Spleen (tissue), 7 donors: Measurements from ENCODE around the gene PTPN13.

Experiments used
- CTCF ChIP-seq, 11 experiments: fragments of 200-600 bp in 7 of 11; fragments of 450-650 bp in 4 of 11; sonication (generic) in 4 of 11; IDR thresholded peaks in 8 of 11; conservative IDR thresholded peaks in 3 of 11; 1 replicate in 7 of 11; 2 replicates in 4 of 11; pipeline versions ENCODE4 v1.4.0 to v1.8.0; 2016 to 2021; ENCODE audit warnings: antibody characterized with exemption in 11 of 11, inconsistent platforms in 4 of 11, mild to moderate bottlenecking in 1 of 11
- POLR2A ChIP-seq, 3 donors: fragments of 450-650 bp; IDR thresholded peaks; one replicate each; pipeline ENCODE4 v1.5.1; 2017; ENCODE audit warnings: antibody characterized with exemption in 3 of 3, mild to moderate bottlenecking in 1 of 3
- donor health status: DM: no; HTN: no; CAD: no; lungs with moderate emphysema.
- donor health status: DM: no; HTN: no; CAD: no.
- donor health status: DM: no; HTN: no; CAD: no.

DNA sequence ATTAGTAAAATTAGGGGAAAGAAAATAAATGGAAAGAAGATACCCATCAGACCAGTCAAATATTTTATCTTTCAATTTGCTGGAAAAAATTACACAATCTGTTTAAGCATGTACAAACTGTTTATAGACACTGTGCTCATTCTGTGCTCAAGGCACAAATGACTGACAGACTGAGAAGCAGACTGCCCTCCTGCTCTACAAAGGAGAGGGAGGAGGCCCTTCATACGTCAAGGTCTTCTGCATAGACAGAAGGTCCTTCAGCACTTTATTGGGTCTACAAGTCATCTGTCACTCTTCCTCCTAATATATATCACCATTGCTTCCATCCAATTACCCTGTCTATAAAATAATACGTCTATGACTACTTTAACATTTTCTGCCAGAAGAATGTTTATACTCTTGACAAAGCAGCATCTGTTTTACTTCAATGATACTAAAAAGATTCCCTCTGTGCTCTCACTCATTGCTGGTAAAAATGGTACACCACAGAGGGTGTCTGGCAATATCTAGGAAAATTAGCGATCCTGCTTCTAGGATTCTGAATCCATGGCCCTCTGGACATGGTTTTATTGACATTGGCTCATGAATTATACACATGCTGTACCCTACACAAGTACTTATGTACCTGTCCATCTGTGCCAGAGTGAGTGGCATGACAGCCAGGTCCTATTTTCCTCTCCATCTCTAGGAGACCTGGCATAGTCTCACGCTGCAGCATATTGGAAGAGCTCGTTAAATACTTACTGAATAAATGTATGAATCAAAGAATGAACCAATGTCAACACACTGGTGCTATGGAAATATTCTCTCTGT lies 243.8 kb downstream of the PTPN13 start:
- TF ChIP-seq CTCF (IDR thresholded peaks at IDR 0.05 in 8 of 11, conservative IDR thresholded peaks at IDR 0.05 in 3 of 11): no peak
- TF ChIP-seq POLR2A (IDR thresholded peaks at IDR 0.05): no peak
